Astrocyte (in vitro differentiated cells and primary cell): ENCODE results near the gene MCMBP. TPM values are rescaled to one million over a fixed set of nuclear protein-coding genes. Genes with fewer than 3 reads are reported as not detected.

Source experiments
- DNase-seq: peaks from one replicate; pipeline ENCODE4 v3.0.0-alpha.2; 2010; ENCODE audit warnings: low read depth
- FAIRE-seq: peaks from 2 replicates; lab custom pipeline; 2011; peaks lifted over from hg19 to GRCh38; lab: Jason Lieb, UNC
- H2AFZ ChIP-seq: 2 replicates; pipeline ENCODE4 v1.6.0; 2012; ENCODE audit warnings: low read depth, low read length, inconsistent platforms
- H3K27ac ChIP-seq: 2 replicates; pipeline ENCODE4 v1.5.1; 2011; ENCODE audit warnings: low read depth, low read length, inconsistent platforms
- H3K27me3 ChIP-seq: 2 replicates; pipeline ENCODE4 v1.6.0; 2011; ENCODE audit warnings: low read length, inconsistent platforms; ENCODE audit not compliant: insufficient read depth
- H3K36me3 ChIP-seq: 2 replicates; pipeline ENCODE4 v1.5.1; 2011; ENCODE audit warnings: low read length, inconsistent platforms; ENCODE audit not compliant: insufficient read depth
- H3K4me1 ChIP-seq: 2 replicates; pipeline ENCODE4 v1.5.1; 2011; ENCODE audit warnings: low read length, inconsistent platforms; ENCODE audit not compliant: insufficient read depth
- H3K4me2 ChIP-seq: 2 replicates; pipeline ENCODE4 v1.6.0; 2012; ENCODE audit warnings: low read length, inconsistent platforms
- H3K4me3 ChIP-seq: 2 replicates; pipeline ENCODE4 v1.5.1; 2011; ENCODE audit warnings: low read depth, mild to moderate bottlenecking, low read length, inconsistent platforms; ENCODE audit not compliant: insufficient read depth
- H3K79me2 ChIP-seq: 2 replicates; pipeline ENCODE4 v1.6.0; 2012; ENCODE audit warnings: mild to moderate bottlenecking, low read length, inconsistent platforms; ENCODE audit not compliant: insufficient read depth
- H3K9ac ChIP-seq: 2 replicates; pipeline ENCODE4 v1.6.0; 2012; ENCODE audit warnings: mild to moderate bottlenecking, low read length, inconsistent platforms
- H3K9me3 ChIP-seq: 2 replicates; pipeline ENCODE4 v1.5.1; 2012; ENCODE audit warnings: low read depth, mild to moderate bottlenecking, low read length, inconsistent platforms; ENCODE audit not compliant: insufficient read depth
- H4K20me1 ChIP-seq: 2 replicates; pipeline ENCODE4 v1.6.0; 2012; ENCODE audit warnings: low read length, inconsistent platforms; ENCODE audit not compliant: insufficient read depth
- H3K27ac Mint-ChIP-seq: one replicate; pipeline ENCODE4 v1.8.0; 2021; ENCODE audit warnings: mild to moderate bottlenecking, mixed read lengths; ENCODE audit not compliant: unreplicated experiment
- H3K27me3 Mint-ChIP-seq: one replicate; pipeline ENCODE4 v1.8.0; 2021; ENCODE audit warnings: low read depth, mixed read lengths; ENCODE audit not compliant: unreplicated experiment
- H3K36me3 Mint-ChIP-seq: one replicate; pipeline ENCODE4 v1.8.0; 2021; ENCODE audit warnings: low read depth, mixed read lengths; ENCODE audit not compliant: unreplicated experiment
- H3K4me1 Mint-ChIP-seq: one replicate; pipeline ENCODE4 v1.8.0; 2021; ENCODE audit warnings: low read depth, mixed read lengths; ENCODE audit not compliant: unreplicated experiment
- H3K4me3 Mint-ChIP-seq: one replicate; pipeline ENCODE4 v1.8.0; 2021; ENCODE audit warnings: mild to moderate bottlenecking, moderate library complexity, mixed read lengths; ENCODE audit not compliant: unreplicated experiment
- H3K9me3 Mint-ChIP-seq: one replicate; pipeline ENCODE4 v1.8.0; 2021; ENCODE audit warnings: mild to moderate bottlenecking, mixed read lengths; ENCODE audit not compliant: unreplicated experiment
- CTCF ChIP-seq: IDR thresholded peaks from 2 replicates; pipeline ENCODE4 v1.5.1; 2011; ENCODE audit warnings: low read depth, mild to moderate bottlenecking, inconsistent platforms, low read length, moderate library complexity; ENCODE audit not compliant: insufficient read depth
- EZH2 ChIP-seq: IDR thresholded peaks from 2 replicates; pipeline ENCODE4 v1.6.1; 2012; ENCODE audit warnings: mild to moderate bottlenecking, low read length, inconsistent platforms; ENCODE audit not compliant: insufficient read depth
- total RNA-seq: library from RNA; stranded (reverse); gene quantifications from 2 replicates; pipeline ENCODE4 v1.2.1, GENCODE V29; 2021

Gene MCMBP
- total RNA-seq, 1 donor from 2014 or later: 40.9 TPM

GRCh38 chr10:119832951-119833350, 39.7 kb downstream of the MCMBP start:
- H3K9ac ChIP-seq: no peak overlapping the region
- H3K4me1 ChIP-seq: no peaks in the 10 kb centered on the region
- H3K4me2 ChIP-seq: no peak overlapping the region
- Mint-ChIP-seq H3K27ac (no peak overlapping the region), H3K27me3 (no peaks in the 10 kb centered on the region), H3K4me3 (no peak overlapping the region), H3K9me3 (no peaks in the 10 kb centered on the region), H3K36me3 (peaks cover 32% of the 10 kb centered on the region), H3K4me1 (peaks cover 4% of the 10 kb centered on the region)
- TF ChIP-seq CTCF: no peak
- no peak for TF ChIP-seq EZH2
- H2AFZ ChIP-seq: no peak overlapping the region
- H3K27me3 ChIP-seq: no peaks in the 10 kb centered on the region
- peaks cover 59% of the 10 kb centered on the region for H3K36me3 ChIP-seq
- no peak overlapping the region for H3K4me3 ChIP-seq
- no peak for DNase-seq
- no peaks in the 10 kb centered on the region for H3K9me3 ChIP-seq
- H4K20me1 ChIP-seq: no peaks in the 10 kb centered on the region
- no peak overlapping the region for H3K27ac ChIP-seq
- H3K79me2 ChIP-seq: no peaks in the 10 kb centered on the region
- no peak for FAIRE-seq

- Mint-ChIP-seq H3K36me3 (peaks cover 42% of the 10 kb centered on the region), H3K4me1 (peaks cover 8% of the 10 kb centered on the region), H3K4me3 (no peak overlapping the region), H3K27me3 (no peaks in the 10 kb centered on the region), H3K9me3 (no peaks in the 10 kb centered on the region), H3K27ac (no peak overlapping the region)
- Histone ChIP-seq H3K4me3 (no peak overlapping the region), H3K4me1 (no peaks in the 10 kb centered on the region), H3K27me3 (no peaks in the 10 kb centered on the region), H2AFZ (no peak overlapping the region), H3K9me3 (no peaks in the 10 kb centered on the region), H3K79me2 (no peaks in the 10 kb centered on the region), H3K9ac (no peak overlapping the region), H3K27ac (no peak overlapping the region), H3K4me2 (no peak overlapping the region), H3K36me3 (peaks cover 65% of the 10 kb centered on the region), H4K20me1 (no peaks in the 10 kb centered on the region)
- TF ChIP-seq CTCF (no peak), EZH2 (no peak)
- DNase-seq (no peak), FAIRE-seq (no peak)
These were observed 41.0 kb downstream of the MCMBP start for GRCh38 chr10:119831656-119832055.

GRCh38 chr10:119830851-119831250, 41.8 kb downstream of the MCMBP start:
- peaks cover 38% of the 10 kb centered on the region for H3K36me3 Mint-ChIP-seq
- no peak overlapping the region for H3K27ac ChIP-seq
- H3K36me3 ChIP-seq: peaks cover 59% of the 10 kb centered on the region
- H3K79me2 ChIP-seq: no peaks in the 10 kb centered on the region
- H3K4me2 ChIP-seq: no peak overlapping the region
- no peak overlapping the region for H3K9ac ChIP-seq
- TF ChIP-seq EZH2 (no peak), CTCF (no peak)
- H4K20me1 ChIP-seq: no peaks in the 10 kb centered on the region
- H3K4me3 ChIP-seq: no peak overlapping the region
- peaks cover 10% of the 10 kb centered on the region for H3K4me1 Mint-ChIP-seq
- H3K27me3 Mint-ChIP-seq: no peaks in the 10 kb centered on the region
- no peaks in the 10 kb centered on the region for H3K9me3 Mint-ChIP-seq
- DNase-seq (no peak), FAIRE-seq (no peak)
- H3K27me3 ChIP-seq: no peaks in the 10 kb centered on the region
- H3K27ac Mint-ChIP-seq: no peak overlapping the region
- H3K4me1 ChIP-seq: no peaks in the 10 kb centered on the region
- H3K9me3 ChIP-seq: no peaks in the 10 kb centered on the region
- no peak overlapping the region for H2AFZ ChIP-seq
- no peak overlapping the region for H3K4me3 Mint-ChIP-seq
